Mucosa of stomach (tissue), 1 donor: ENCODE data around the gene GVQW3.

Source experiments
- H3K27me3 ChIP-seq: one replicate; pipeline ENCODE4 v1.7.0; 2013; ENCODE audit warnings: mild to moderate bottlenecking, low read length; ENCODE audit not compliant: control insufficient read depth, insufficient read depth
- H3K36me3 ChIP-seq: one replicate; pipeline ENCODE4 v1.7.0; 2013; ENCODE audit warnings: low read length; ENCODE audit not compliant: control insufficient read depth, insufficient read depth
- H3K4me1 ChIP-seq: one replicate; pipeline ENCODE4 v1.7.0; 2013; ENCODE audit warnings: mild to moderate bottlenecking, low read length; ENCODE audit not compliant: control insufficient read depth, insufficient read depth
- H3K4me3 ChIP-seq: one replicate; pipeline ENCODE4 v1.7.0; 2013; ENCODE audit warnings: low read length
- H3K9ac ChIP-seq: one replicate; pipeline ENCODE4 v1.7.0; 2013; ENCODE audit warnings: mild to moderate bottlenecking, low read length, moderate library complexity
- H3K9me3 ChIP-seq: one replicate; pipeline ENCODE4 v1.7.0; 2013; ENCODE audit warnings: mild to moderate bottlenecking, low read length, moderate library complexity; ENCODE audit not compliant: control insufficient read depth
- donor health status: Pancreatic carcinoma.

GVQW3 gene

GRCh38 chr11:76380977-76381719 is at the start of gene GVQW3, which contains the start of gene THAP12:
GVQW3 (plus strand) TSS chr11:76381323; CDS start chr11:76381829, 506 bp downstream.
THAP12 (minus strand) TSS chr11:76381132; CDS start chr11:76380836, 296 bp downstream.
- Histone ChIP-seq H3K4me3 (peak within 1 kb of the TSS; percentile 32), H3K36me3 (no peaks in the 10 kb centered on the region), H3K27me3 (no peaks in the 10 kb centered on the region), H3K4me1 (peaks cover 21% of the 10 kb centered on the region), H3K9ac (peak within 1 kb of the TSS; percentile 45), H3K9me3 (no peaks in the 10 kb centered on the region)

GRCh38 chr11:76334826-76335389 is 46.2 kb upstream of the GVQW3 start:
- no peaks in the 10 kb centered on the region for H3K27me3 ChIP-seq
- H3K4me1 ChIP-seq = no peaks in the 10 kb centered on the region
- H3K9me3 ChIP-seq = no peaks in the 10 kb centered on the region
- H3K9ac ChIP-seq = no peak overlapping the region
- H3K4me3 ChIP-seq = no peak overlapping the region
- no peaks in the 10 kb centered on the region for H3K36me3 ChIP-seq

GRCh38 chr11:76335842-76336241 is 45.3 kb upstream of the GVQW3 start:
- no peak overlapping the region for H3K4me3 ChIP-seq
- no peaks in the 10 kb centered on the region for H3K27me3 ChIP-seq
- no peaks in the 10 kb centered on the region for H3K9me3 ChIP-seq
- H3K4me1 ChIP-seq = no peaks in the 10 kb centered on the region
- H3K36me3 ChIP-seq = no peaks in the 10 kb centered on the region
- H3K9ac ChIP-seq = no peak overlapping the region

- H3K4me1 ChIP-seq = no peaks in the 10 kb centered on the region
Measured at GRCh38 chr11:76336597-76336996, 44.5 kb upstream of the GVQW3 start.

GRCh38 chr11:76337469-76337868 is 43.7 kb upstream of the GVQW3 start:
- Histone ChIP-seq H3K27me3 (no peaks in the 10 kb centered on the region), H3K4me3 (no peak overlapping the region), H3K9ac (no peak overlapping the region), H3K9me3 (no peaks in the 10 kb centered on the region), H3K36me3 (no peaks in the 10 kb centered on the region), H3K4me1 (no peaks in the 10 kb centered on the region)

More at GRCh38 chr11:76336597-76336996, 44.5 kb upstream of the GVQW3 start:
- Histone ChIP-seq H3K36me3 (no peaks in the 10 kb centered on the region), H3K9ac (no peak overlapping the region), H3K4me3 (no peak overlapping the region), H3K27me3 (no peaks in the 10 kb centered on the region), H3K9me3 (no peaks in the 10 kb centered on the region)

- H3K36me3 ChIP-seq = no peaks in the 10 kb centered on the region
- no peak overlapping the region for H3K4me3 ChIP-seq
- H3K27me3 ChIP-seq = no peaks in the 10 kb centered on the region
- H3K4me1 ChIP-seq = no peaks in the 10 kb centered on the region
- H3K9ac ChIP-seq = no peak overlapping the region
- H3K9me3 ChIP-seq = no peaks in the 10 kb centered on the region
Measured at GRCh38 chr11:76337923-76338322, 43.2 kb upstream of the GVQW3 start.

- H3K9me3 ChIP-seq = no peaks in the 10 kb centered on the region
- H3K4me3 ChIP-seq = no peak overlapping the region
- H3K9ac ChIP-seq = no peak overlapping the region
- no peaks in the 10 kb centered on the region for H3K27me3 ChIP-seq
- H3K36me3 ChIP-seq = no peaks in the 10 kb centered on the region
- H3K4me1 ChIP-seq = no peaks in the 10 kb centered on the region
Measured at GRCh38 chr11:76339221-76339620, 41.9 kb upstream of the GVQW3 start.

GRCh38 chr11:76347466-76347865 is 33.7 kb upstream of the GVQW3 start:
- Histone ChIP-seq H3K9me3 (no peaks in the 10 kb centered on the region), H3K9ac (no peak overlapping the region), H3K27me3 (no peaks in the 10 kb centered on the region), H3K4me1 (no peaks in the 10 kb centered on the region), H3K4me3 (no peak overlapping the region), H3K36me3 (no peaks in the 10 kb centered on the region)

- no peak overlapping the region for H3K9ac ChIP-seq
- no peaks in the 10 kb centered on the region for H3K36me3 ChIP-seq
- H3K4me3 ChIP-seq = no peak overlapping the region
- H3K4me1 ChIP-seq = no peaks in the 10 kb centered on the region
- H3K27me3 ChIP-seq = no peaks in the 10 kb centered on the region
- H3K9me3 ChIP-seq = no peaks in the 10 kb centered on the region
Measured at GRCh38 chr11:76348348-76348747, 32.8 kb upstream of the GVQW3 start.

GRCh38 chr11:76355172-76355571 is 26.0 kb upstream of the GVQW3 start:
- H3K4me3 ChIP-seq = no peak overlapping the region
- H3K9ac ChIP-seq = no peak overlapping the region
- no peaks in the 10 kb centered on the region for H3K27me3 ChIP-seq
- H3K4me1 ChIP-seq = no peaks in the 10 kb centered on the region
- H3K9me3 ChIP-seq = no peaks in the 10 kb centered on the region
- H3K36me3 ChIP-seq = no peaks in the 10 kb centered on the region

- Histone ChIP-seq H3K4me3 (no peak overlapping the region), H3K9me3 (no peaks in the 10 kb centered on the region)
Measured at GRCh38 chr11:76361374-76361773, 19.7 kb upstream of the GVQW3 start.

GRCh38 chr11:76361776-76362175 is 19.3 kb upstream of the GVQW3 start:
- Histone ChIP-seq H3K27me3 (no peaks in the 10 kb centered on the region), H3K4me1 (no peaks in the 10 kb centered on the region), H3K9me3 (no peaks in the 10 kb centered on the region), H3K9ac (no peak overlapping the region), H3K36me3 (no peaks in the 10 kb centered on the region), H3K4me3 (no peak overlapping the region)

More at GRCh38 chr11:76361374-76361773, 19.7 kb upstream of the GVQW3 start:
- H3K4me1 ChIP-seq = no peaks in the 10 kb centered on the region
- no peaks in the 10 kb centered on the region for H3K36me3 ChIP-seq
- no peak overlapping the region for H3K9ac ChIP-seq
- no peaks in the 10 kb centered on the region for H3K27me3 ChIP-seq
